Skeletal muscle satellite cell (primary cell): Measurements from ENCODE around the gene GALNT16.

Experiments
- H3K27me3 ChIP-seq: 2 replicates; pipeline ENCODE4 v1.7.0; 2013; ENCODE audit warnings: low read length; ENCODE audit not compliant: control insufficient read depth, insufficient read depth
- H3K36me3 ChIP-seq: 2 replicates; pipeline ENCODE4 v1.7.0; 2013; ENCODE audit warnings: mild to moderate bottlenecking, control low read depth, low read length; ENCODE audit not compliant: insufficient read depth
- H3K4me1 ChIP-seq: 2 replicates; pipeline ENCODE4 v1.7.0; 2013; ENCODE audit warnings: low read length; ENCODE audit not compliant: control insufficient read depth, insufficient read depth
- H3K4me2 ChIP-seq: 2 replicates; pipeline ENCODE4 v1.7.0; 2013; ENCODE audit warnings: mild to moderate bottlenecking, low read length
- H3K4me3 ChIP-seq: 2 replicates; pipeline ENCODE4 v1.7.0; 2013; ENCODE audit warnings: low read length
- H3K9ac ChIP-seq: 2 replicates; pipeline ENCODE4 v1.7.0; 2013; ENCODE audit warnings: mild to moderate bottlenecking, low read depth, low read length, moderate library complexity
- H3K9me3 ChIP-seq: replicated peaks from 2 replicates; pipeline ENCODE4 v1.7.0; 2013; ENCODE audit warnings: mild to moderate bottlenecking, control low read depth, low read length

GALNT16 gene

DNA sequence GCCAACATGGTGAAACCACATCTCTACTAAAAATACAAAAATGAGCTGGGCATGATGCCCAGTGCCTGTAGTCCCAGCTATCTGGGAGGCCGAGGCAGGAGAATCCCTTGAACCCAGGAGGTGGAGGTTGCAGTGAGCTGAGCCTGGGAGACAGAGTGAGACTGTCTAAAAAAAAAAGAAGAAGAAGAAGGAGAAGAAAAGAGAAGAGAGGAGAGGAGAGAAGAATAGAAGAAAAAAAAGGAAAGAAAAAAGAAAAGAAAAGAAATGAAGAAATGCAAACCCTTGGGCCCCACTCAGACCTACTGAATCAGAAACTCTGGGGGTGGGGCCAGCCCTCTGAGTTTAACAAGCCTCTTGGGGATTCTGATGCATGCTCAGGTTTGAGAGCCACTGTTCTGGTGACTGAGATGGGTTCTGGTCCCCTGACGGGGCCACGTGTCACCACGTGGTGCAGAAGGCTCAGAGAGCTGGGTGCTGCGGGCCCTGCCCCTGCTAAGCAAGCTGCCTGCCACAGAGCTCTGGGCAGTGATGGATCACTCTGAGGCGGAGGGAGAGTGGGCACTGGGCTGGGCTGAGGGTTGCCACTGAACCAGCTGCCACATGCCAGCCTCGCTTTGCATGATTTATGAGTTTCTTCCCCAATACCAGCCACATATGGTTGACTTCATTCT lies 100.6 kb downstream of the GALNT16 start:
- no peak overlapping the region for H3K4me3 ChIP-seq
- H3K9me3 ChIP-seq, result no peaks in the 10 kb centered on the region
- no peaks in the 10 kb centered on the region for H3K27me3 ChIP-seq
- peaks cover 7% of the 10 kb centered on the region for H3K4me1 ChIP-seq
- no peak overlapping the region for H3K9ac ChIP-seq
- no peak overlapping the region for H3K4me2 ChIP-seq
- H3K36me3 ChIP-seq, result no peaks in the 10 kb centered on the region

DNA sequence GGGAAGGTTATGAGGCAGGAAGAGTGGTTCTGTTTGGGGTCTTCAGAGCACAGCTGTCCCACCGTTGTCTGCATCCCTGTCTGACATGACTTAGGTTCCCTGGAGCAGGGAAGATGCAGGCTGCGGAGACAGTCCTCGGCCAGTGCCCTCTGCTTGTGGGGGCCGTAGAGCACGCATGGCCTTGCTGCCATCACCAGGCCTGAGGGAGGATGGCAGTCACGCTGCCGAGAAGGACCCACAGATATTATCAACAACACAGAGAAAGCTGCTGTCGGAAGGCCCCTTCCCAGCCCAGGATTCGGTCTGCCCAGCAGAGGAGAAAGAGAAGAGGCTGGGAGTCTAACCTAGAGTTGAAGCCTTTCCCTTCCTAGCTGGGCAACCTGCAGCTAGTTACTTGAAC lies 103.1 kb downstream of the GALNT16 start:
- Histone ChIP-seq H3K9ac (no peak overlapping the region), H3K36me3 (no peaks in the 10 kb centered on the region)

DNA sequence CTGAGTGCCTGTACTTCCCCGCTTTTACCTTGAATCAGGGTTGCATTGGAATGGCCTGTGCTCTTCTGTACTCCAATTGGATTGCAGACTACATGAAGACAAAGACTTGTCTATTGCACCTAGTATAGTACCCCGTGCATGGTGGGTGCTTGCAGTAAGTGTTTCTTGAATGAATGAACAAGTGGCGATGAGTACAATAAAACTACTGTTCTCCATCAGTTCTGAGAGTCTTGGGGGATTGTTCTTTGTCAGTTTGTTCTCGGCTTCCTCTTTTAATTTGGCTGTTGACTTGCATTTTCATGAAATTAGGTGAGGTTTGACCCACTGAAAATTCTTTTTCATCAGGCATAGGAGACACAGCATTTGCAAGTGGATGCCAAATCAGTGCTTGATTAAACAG lies 104.0 kb downstream of the GALNT16 start:
- Histone ChIP-seq H3K4me3 (no peak overlapping the region), H3K36me3 (no peaks in the 10 kb centered on the region), H3K9me3 (no peaks in the 10 kb centered on the region), H3K9ac (no peak overlapping the region), H3K4me2 (no peak overlapping the region), H3K4me1 (no peaks in the 10 kb centered on the region), H3K27me3 (no peaks in the 10 kb centered on the region)

More for the DNA sequence above, 103.1 kb downstream of the GALNT16 start:
- Histone ChIP-seq H3K4me3 (no peak overlapping the region), H3K4me2 (no peak overlapping the region), H3K27me3 (no peaks in the 10 kb centered on the region), H3K9me3 (no peaks in the 10 kb centered on the region), H3K4me1 (no peaks in the 10 kb centered on the region)

DNA sequence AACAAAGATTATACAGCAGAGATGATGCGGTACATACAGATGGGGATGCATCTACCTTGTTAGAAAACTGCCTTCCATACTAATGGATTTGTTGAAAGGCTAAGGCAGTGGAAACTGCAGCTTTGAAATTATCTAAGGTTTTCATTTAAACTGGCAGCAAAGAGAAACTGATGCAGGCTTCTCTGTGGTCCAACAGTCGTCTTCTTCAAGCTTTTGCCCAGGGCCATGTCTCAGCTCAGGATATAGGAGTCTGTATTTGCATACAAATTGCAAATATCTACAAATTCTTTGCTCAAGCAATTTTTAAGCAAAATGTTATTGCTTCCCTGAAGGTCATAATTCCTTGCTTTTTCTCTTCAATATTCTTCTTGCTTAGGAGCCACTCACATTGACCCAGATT lies 104.4 kb downstream of the GALNT16 start:
- Histone ChIP-seq H3K9ac (no peak overlapping the region), H3K9me3 (no peaks in the 10 kb centered on the region), H3K4me3 (no peak overlapping the region), H3K4me2 (no peak overlapping the region), H3K4me1 (no peaks in the 10 kb centered on the region), H3K27me3 (no peaks in the 10 kb centered on the region), H3K36me3 (no peaks in the 10 kb centered on the region)

DNA sequence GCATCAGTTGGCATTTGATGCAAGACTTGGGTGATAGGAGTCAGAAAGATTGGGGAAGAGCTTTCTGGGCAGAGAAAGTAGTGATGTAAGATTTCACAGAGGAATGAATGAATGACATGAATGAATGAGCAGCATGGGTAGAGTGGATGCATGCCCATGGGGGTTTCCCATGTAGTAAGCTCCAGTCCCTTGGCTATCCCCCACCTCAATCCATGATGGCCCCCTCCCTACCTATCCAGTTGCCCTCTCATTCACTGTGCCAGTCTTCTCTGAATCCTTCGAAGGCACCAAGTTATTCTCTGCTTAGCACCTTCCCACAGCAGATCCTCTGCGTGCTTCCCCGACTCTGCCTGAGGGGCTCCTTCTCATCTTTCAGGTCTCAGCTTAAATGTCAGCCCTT lies 106.1 kb downstream of the GALNT16 start:
- Histone ChIP-seq H3K27me3 (no peaks in the 10 kb centered on the region), H3K36me3 (no peaks in the 10 kb centered on the region), H3K4me1 (no peaks in the 10 kb centered on the region), H3K4me2 (no peak overlapping the region), H3K4me3 (no peak overlapping the region), H3K9ac (no peak overlapping the region), H3K9me3 (no peaks in the 10 kb centered on the region)

DNA sequence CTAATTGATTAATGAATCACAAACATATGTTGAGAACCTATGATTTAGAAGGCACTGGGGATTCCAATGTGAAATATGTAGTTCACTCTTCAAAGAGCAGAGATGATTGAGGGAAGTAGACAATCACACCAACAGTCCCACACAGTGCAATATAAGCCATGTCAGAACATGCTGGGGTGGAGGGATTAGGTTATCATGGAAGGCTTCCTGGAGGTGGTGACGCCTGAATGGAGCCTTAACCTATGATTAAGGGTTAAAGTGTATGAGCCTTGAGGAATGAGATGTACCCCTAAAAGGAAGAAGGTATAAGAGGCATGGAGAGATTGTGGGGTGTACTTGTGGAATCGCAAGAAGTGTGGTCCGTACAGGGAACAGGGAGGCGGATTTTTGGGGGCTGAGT lies 106.8 kb downstream of the GALNT16 start:
- H3K4me3 ChIP-seq, result no peak overlapping the region
- no peaks in the 10 kb centered on the region for H3K9me3 ChIP-seq
- H3K9ac ChIP-seq, result no peak overlapping the region
- H3K4me2 ChIP-seq, result no peak overlapping the region
- no peaks in the 10 kb centered on the region for H3K36me3 ChIP-seq
- no peaks in the 10 kb centered on the region for H3K4me1 ChIP-seq
- no peaks in the 10 kb centered on the region for H3K27me3 ChIP-seq

DNA sequence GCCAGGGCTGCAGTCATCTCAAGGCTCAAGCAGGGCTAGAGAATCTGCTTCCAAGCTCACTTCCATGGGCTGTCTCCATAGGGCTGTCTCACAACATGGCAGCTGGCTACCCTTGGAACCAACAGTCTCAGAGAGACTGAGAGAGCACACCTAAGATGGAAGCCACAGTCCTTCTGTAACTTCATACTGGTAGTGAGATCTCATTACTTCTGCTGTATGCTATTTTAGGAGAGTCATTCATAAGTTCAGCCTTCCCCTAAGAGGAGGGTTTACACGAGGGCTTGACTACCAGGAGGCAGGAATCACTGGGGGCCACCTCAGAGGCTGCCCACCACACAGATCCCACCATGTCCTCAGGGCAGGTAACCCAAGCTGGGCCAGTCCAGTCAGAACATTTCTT lies 108.4 kb downstream of the GALNT16 start:
- Histone ChIP-seq H3K4me2 (no peak overlapping the region), H3K27me3 (no peaks in the 10 kb centered on the region)

DNA sequence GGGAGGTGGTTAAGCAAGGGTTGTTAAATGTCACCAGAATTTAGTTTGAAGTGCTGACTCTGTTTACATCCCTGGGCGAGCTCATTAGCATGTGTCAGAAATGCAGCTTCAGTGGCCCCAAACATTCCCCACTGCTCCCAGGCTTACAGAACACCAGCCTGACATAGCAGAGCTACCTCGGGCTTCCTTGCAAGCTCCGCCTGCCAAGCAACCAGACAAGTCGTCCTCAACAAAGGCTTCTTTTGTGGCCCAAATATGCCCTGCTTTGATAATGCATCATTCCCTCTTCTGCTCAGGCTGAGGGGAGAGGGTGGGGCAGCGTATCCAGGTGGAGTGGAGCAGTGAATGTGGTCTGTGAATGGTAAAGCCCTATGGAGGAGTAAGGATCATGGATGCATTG lies 110.1 kb downstream of the GALNT16 start:
- H3K4me2 ChIP-seq, result no peak overlapping the region
- H3K4me3 ChIP-seq, result no peak overlapping the region
- peaks cover 3% of the 10 kb centered on the region for H3K36me3 ChIP-seq
- H3K9me3 ChIP-seq, result peaks cover 1% of the 10 kb centered on the region
- no peaks in the 10 kb centered on the region for H3K27me3 ChIP-seq
- H3K4me1 ChIP-seq, result no peaks in the 10 kb centered on the region
- no peak overlapping the region for H3K9ac ChIP-seq

More for the DNA sequence above, 108.4 kb downstream of the GALNT16 start:
- H3K4me3 ChIP-seq, result no peak overlapping the region
- H3K4me1 ChIP-seq, result no peaks in the 10 kb centered on the region
- H3K9me3 ChIP-seq, result no peaks in the 10 kb centered on the region
- no peak overlapping the region for H3K9ac ChIP-seq
- H3K36me3 ChIP-seq, result peaks cover 3% of the 10 kb centered on the region

DNA sequence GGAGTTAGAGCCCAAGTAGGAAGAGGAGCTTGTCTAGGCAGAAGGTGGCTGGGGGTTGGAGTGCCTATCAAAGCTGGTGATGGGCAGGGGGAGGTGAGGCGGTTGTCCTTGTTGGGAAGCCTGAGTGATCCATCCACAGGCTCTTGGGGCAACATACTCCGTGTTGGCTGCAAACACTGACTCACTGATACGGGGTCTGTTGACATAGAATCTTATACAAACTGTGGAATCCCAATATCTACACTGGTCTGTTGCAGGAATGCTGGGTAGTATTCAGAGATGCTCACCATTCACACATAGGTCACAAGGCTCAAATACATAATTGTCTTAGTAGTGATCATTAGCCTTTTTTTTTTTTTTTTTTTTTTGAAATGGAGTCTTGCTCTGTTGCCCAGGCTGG lies 112.2 kb downstream of the GALNT16 start:
- Histone ChIP-seq H3K36me3 (peaks cover 22% of the 10 kb centered on the region), H3K27me3 (no peaks in the 10 kb centered on the region), H3K9me3 (peaks cover 2% of the 10 kb centered on the region)

DNA sequence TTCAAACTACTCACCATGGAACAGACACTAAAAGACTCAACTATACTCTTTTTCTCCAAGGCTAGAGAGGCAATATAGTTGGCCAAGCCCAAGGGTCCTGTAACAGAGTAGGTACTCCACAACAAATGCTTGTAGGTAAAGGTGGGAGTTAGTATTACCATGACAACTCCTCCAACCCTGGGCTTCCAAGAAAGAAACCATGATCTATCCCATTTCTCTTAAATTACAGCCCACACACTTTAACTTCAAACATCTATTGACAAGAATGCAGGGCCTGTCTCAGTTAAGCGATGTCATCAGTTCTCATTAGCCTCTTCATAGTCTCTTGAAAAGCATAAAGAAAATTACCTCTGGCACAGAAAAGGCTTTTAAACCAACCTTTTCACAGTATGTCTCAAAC lies 113.1 kb downstream of the GALNT16 start:
- H3K4me3 ChIP-seq, result no peak overlapping the region
- H3K4me1 ChIP-seq, result no peaks in the 10 kb centered on the region
- H3K36me3 ChIP-seq, result peaks cover 25% of the 10 kb centered on the region
- H3K27me3 ChIP-seq, result no peaks in the 10 kb centered on the region
- H3K9me3 ChIP-seq, result peaks cover 2% of the 10 kb centered on the region
- no peak overlapping the region for H3K9ac ChIP-seq
- H3K4me2 ChIP-seq, result no peak overlapping the region

More for the DNA sequence above, 112.2 kb downstream of the GALNT16 start:
- no peak overlapping the region for H3K9ac ChIP-seq
- H3K4me1 ChIP-seq, result no peaks in the 10 kb centered on the region
- no peak overlapping the region for H3K4me3 ChIP-seq
- H3K4me2 ChIP-seq, result no peak overlapping the region

DNA sequence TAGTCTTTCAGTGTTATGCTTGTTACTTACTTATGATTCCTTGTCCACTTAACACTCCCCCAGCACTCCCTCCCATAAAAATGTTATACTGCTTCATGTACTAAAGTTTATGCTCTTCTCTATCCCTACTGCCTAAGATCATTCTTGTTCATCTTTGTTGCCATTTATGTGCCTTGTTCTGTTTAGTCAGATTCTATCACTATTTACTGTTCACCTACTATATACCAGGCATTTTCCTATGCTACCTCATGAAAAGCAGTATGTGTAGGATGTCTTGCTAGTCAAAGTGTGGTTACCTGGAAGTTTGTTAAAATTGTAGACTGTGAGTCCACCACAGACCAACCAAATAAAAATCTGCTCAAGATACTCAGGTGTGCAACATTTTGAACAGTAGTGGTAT lies 114.3 kb downstream of the GALNT16 start:
- peaks cover 32% of the 10 kb centered on the region for H3K36me3 ChIP-seq
- H3K4me2 ChIP-seq, result no peak overlapping the region
- H3K4me1 ChIP-seq, result no peaks in the 10 kb centered on the region
- H3K9me3 ChIP-seq, result peaks cover 2% of the 10 kb centered on the region
- no peak overlapping the region for H3K4me3 ChIP-seq
- no peaks in the 10 kb centered on the region for H3K27me3 ChIP-seq
- H3K9ac ChIP-seq, result no peak overlapping the region

DNA sequence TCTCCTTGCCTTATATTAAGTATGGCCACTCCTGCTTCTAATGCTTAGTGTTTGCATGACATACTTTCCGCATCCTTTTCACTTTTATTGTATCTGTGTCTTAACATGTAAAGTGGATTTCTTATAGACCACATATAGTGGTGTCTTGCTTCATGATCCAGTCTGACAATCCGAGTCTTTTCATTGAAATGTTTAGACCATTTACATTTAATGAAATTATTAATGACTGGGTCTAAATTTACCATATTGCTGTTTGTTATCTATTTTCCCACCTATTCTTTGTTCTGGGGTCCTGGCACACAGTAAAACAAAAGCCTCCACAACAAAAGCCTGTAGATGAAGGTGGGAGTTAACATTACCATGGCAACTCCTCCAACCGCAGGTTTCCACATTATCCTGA lies 115.2 kb downstream of the GALNT16 start:
- Histone ChIP-seq H3K9ac (no peak overlapping the region), H3K36me3 (peaks cover 41% of the 10 kb centered on the region), H3K27me3 (no peaks in the 10 kb centered on the region), H3K4me1 (no peaks in the 10 kb centered on the region), H3K9me3 (peaks cover 2% of the 10 kb centered on the region), H3K4me2 (no peak overlapping the region), H3K4me3 (no peak overlapping the region)
